Measurements from ENCODE around the gene TXNDC5. TPM values are rescaled to one million over a fixed set of nuclear protein-coding genes. Genes with fewer than 3 reads are reported as not detected.
A peak's percentile ranks its signal among the peaks of the same experiment; 100 is the strongest.

The TXNDC5 gene
- total RNA-seq, 1 donor from 2014 or later, result 39.5 TPM

GRCh38 chr6:7917729-7918128 is 7.1 kb upstream of the TXNDC5 start:
- DNase-seq (no peak), ATAC-seq (ENCODE audit: poor library complexity) (no peak)
- intact Hi-C loops (cut with DNase I), result loop anchor here (10.0 kb wide), 2 partner anchors 57 to 193 kb away; partner anchors contain the start of gene BMP6

GRCh38 chr6:7916959-7917358 is 6.4 kb upstream of the TXNDC5 start:
- DNase-seq (no peak), ATAC-seq (ENCODE audit: poor library complexity) (no peak)
- intact Hi-C loops (cut with DNase I), result loop anchor here (10.0 kb wide), 2 partner anchors 58 to 192 kb away; partner anchors contain the start of gene BMP6

GRCh38 chr6:7914991-7915789 is 4.6 kb upstream of the TXNDC5 start:
- ATAC-seq (ENCODE audit: poor library complexity) (peak; percentile 33), DNase-seq (peak; percentile 79)
- intact Hi-C loops (cut with DNase I), result loop anchor here (10.0 kb wide), 2 partner anchors 60 to 190 kb away; partner anchors contain the start of gene BMP6

- intact Hi-C loops (cut with DNase I), result loop anchor here (10.0 kb wide), 2 partner anchors 60 to 190 kb away; partner anchors contain the start of gene BMP6
- ATAC-seq (ENCODE audit: poor library complexity), result no peak
- DNase-seq, result no peak
Observed at GRCh38 chr6:7914311-7914710, 3.7 kb upstream of the TXNDC5 start.

- DNase-seq (no peak), ATAC-seq (ENCODE audit: poor library complexity) (no peak)
- intact Hi-C loops (cut with DNase I), result loop anchor here (10.0 kb wide), 2 partner anchors 62 to 188 kb away; partner anchors contain the start of gene BMP6
Observed at GRCh38 chr6:7912736-7913517, 2.3 kb upstream of the TXNDC5 start.

- intact Hi-C loops (cut with DNase I), result loop anchor here (10.0 kb wide), 2 partner anchors 63 to 187 kb away; partner anchors contain the start of gene BMP6
- peak; percentile 41 for ATAC-seq (ENCODE audit: poor library complexity)
- no peak for DNase-seq
Observed at GRCh38 chr6:7912024-7912423, 1.4 kb upstream of the TXNDC5 start.

- intact Hi-C loops (cut with DNase I), result loop anchor here (10.0 kb wide), 2 partner anchors 63 to 187 kb away; partner anchors contain the start of gene BMP6
- DNase-seq (no peak), ATAC-seq (ENCODE audit: poor library complexity) (no peak)
Observed at GRCh38 chr6:7911345-7911725, 747 bp upstream of the TXNDC5 start.

GRCh38 chr6:7910298-7910653 is 312 bp downstream of the TXNDC5 start:
- DNase-seq (no peak), ATAC-seq (ENCODE audit: poor library complexity) (no peak)
- intact Hi-C loops (cut with DNase I), result loop anchor here (10.0 kb wide), 2 partner anchors 65 to 185 kb away; partner anchors contain the start of gene BMP6

- intact Hi-C loops (cut with DNase I), result loop anchor here (10.0 kb wide), 2 partner anchors 65 to 185 kb away; partner anchors contain the start of gene BMP6
- peak; percentile 69 for ATAC-seq (ENCODE audit: poor library complexity)
- DNase-seq, result peak; percentile 73
Observed at GRCh38 chr6:7909323-7910276, 988 bp downstream of the TXNDC5 start.

- ATAC-seq (ENCODE audit: poor library complexity) (no peak), DNase-seq (no peak)
- intact Hi-C loops (cut with DNase I), result no loop called here
Observed at GRCh38 chr6:7907159-7907558, 3.4 kb downstream of the TXNDC5 start.

GRCh38 chr6:7906741-7907140 is 3.8 kb downstream of the TXNDC5 start:
- intact Hi-C loops (cut with DNase I), result no loop called here
- no peak for DNase-seq

GRCh38 chr6:7905416-7905815 is 5.2 kb downstream of the TXNDC5 start:
- ATAC-seq (ENCODE audit: poor library complexity) (no peak), DNase-seq (no peak)
- intact Hi-C loops (cut with DNase I), result no loop called here

More at GRCh38 chr6:7906741-7907140, 3.8 kb downstream of the TXNDC5 start:
- ATAC-seq (ENCODE audit: poor library complexity), result no peak

- intact Hi-C loops (cut with DNase I), result no loop called here
- DNase-seq (no peak), ATAC-seq (ENCODE audit: poor library complexity) (peak; percentile 71)
Observed at GRCh38 chr6:7904654-7905319, 5.8 kb downstream of the TXNDC5 start.

- DNase-seq (no peak), ATAC-seq (ENCODE audit: poor library complexity) (peak; percentile 14)
- intact Hi-C loops (cut with DNase I), result no loop called here
Observed at GRCh38 chr6:7903673-7904072, 6.9 kb downstream of the TXNDC5 start.

- DNase-seq, result no peak
- no peak for ATAC-seq (ENCODE audit: poor library complexity)
- intact Hi-C loops (cut with DNase I), result no loop called here
Observed at GRCh38 chr6:7902867-7903266, 7.7 kb downstream of the TXNDC5 start.

- intact Hi-C loops (cut with DNase I), result no loop called here
- DNase-seq (no peak), ATAC-seq (ENCODE audit: poor library complexity) (no peak)
Observed at GRCh38 chr6:7902221-7902620, 8.4 kb downstream of the TXNDC5 start.

GRCh38 chr6:7901780-7902179 is 8.8 kb downstream of the TXNDC5 start:
- no peak for DNase-seq
- intact Hi-C loops (cut with DNase I), result no loop called here
- no peak for ATAC-seq (ENCODE audit: poor library complexity)

GRCh38 chr6:7901056-7901455 is 9.5 kb downstream of the TXNDC5 start:
- intact Hi-C loops (cut with DNase I), result no loop called here
- DNase-seq (no peak), ATAC-seq (ENCODE audit: poor library complexity) (no peak)
